ENCODE measurements around the gene ARMH2. TPM values are rescaled to one million over a fixed set of nuclear protein-coding genes. Genes with fewer than 3 reads are reported as not detected.
"Not testable (repeated sequence)": the region's sequence is repeated elsewhere in the genome, so short reads cannot be mapped to it uniquely, and the experiment has no call there.

Gene ARMH2
- total RNA-seq, 3 donors from 2014 or later = not detected

GRCh38 chr6:24761193-24761835 is 37.4 kb downstream of the ARMH2 start:
- intact Hi-C loops (cut with DNase I; ENCODE audit: low total_unique reads) = loop anchor here (5.0 kb wide), 1 partner anchor 104 kb away; no protein-coding TSS in a partner anchor
- Histone ChIP-seq H3K9me3 (no peaks in the 10 kb centered on the region), H3K4me3 (no peak overlapping the region), H3K27ac (no peak overlapping the region), H3K4me1 (no peaks in the 10 kb centered on the region), H3K36me3 (no peaks in the 10 kb centered on the region), H3K27me3 (no peaks in the 10 kb centered on the region)
- TF ChIP-seq CTCF (IDR thresholded peaks at IDR 0.05) (no peak), POLR2A (IDR thresholded peaks at IDR 0.05) (no peak), POLR2AphosphoS5 (IDR thresholded peaks at IDR 0.05) (no peak)
- DNase-seq (ENCODE audit: low spot score in 2 of 2) = no peak

- no peaks in the 10 kb centered on the region for H3K36me3 ChIP-seq
- DNase-seq (ENCODE audit: low spot score in 2 of 2) = no peak
- no peaks in the 10 kb centered on the region for H3K4me1 ChIP-seq
- no peak overlapping the region for H3K27ac ChIP-seq
- intact Hi-C loops (cut with DNase I; ENCODE audit: low total_unique reads) = loop anchor here (5.0 kb wide), 1 partner anchor 103 kb away; no protein-coding TSS in a partner anchor
- no peaks in the 10 kb centered on the region for H3K27me3 ChIP-seq
- TF ChIP-seq CTCF (IDR thresholded peaks at IDR 0.05) (no peak), POLR2A (IDR thresholded peaks at IDR 0.05) (no peak), POLR2AphosphoS5 (IDR thresholded peaks at IDR 0.05) (no peak)
- H3K4me3 ChIP-seq = no peak overlapping the region
- no peaks in the 10 kb centered on the region for H3K9me3 ChIP-seq
Observed at GRCh38 chr6:24760210-24760609, 38.5 kb downstream of the ARMH2 start.

GRCh38 chr6:24759718-24760117 is 39.0 kb downstream of the ARMH2 start:
- Histone ChIP-seq H3K36me3 (no peaks in the 10 kb centered on the region), H3K27ac (no peak overlapping the region), H3K27me3 (no peaks in the 10 kb centered on the region), H3K4me1 (no peaks in the 10 kb centered on the region), H3K4me3 (no peak overlapping the region), H3K9me3 (no peaks in the 10 kb centered on the region)
- intact Hi-C loops (cut with DNase I; ENCODE audit: low total_unique reads) = loop anchor here (5.0 kb wide), 1 partner anchor 102 kb away; no protein-coding TSS in a partner anchor
- DNase-seq (ENCODE audit: low spot score in 2 of 2) = no peak
- TF ChIP-seq POLR2A (IDR thresholded peaks at IDR 0.05) (no peak), CTCF (IDR thresholded peaks at IDR 0.05) (no peak), POLR2AphosphoS5 (IDR thresholded peaks at IDR 0.05) (no peak)

GRCh38 chr6:24757611-24758010 is 41.1 kb downstream of the ARMH2 start:
- Histone ChIP-seq H3K9me3 (no peaks in the 10 kb centered on the region), H3K4me3 (no peak overlapping the region), H3K4me1 (no peaks in the 10 kb centered on the region), H3K27ac (no peak overlapping the region), H3K36me3 (no peaks in the 10 kb centered on the region), H3K27me3 (no peaks in the 10 kb centered on the region)
- DNase-seq (ENCODE audit: low spot score in 2 of 2) = no peak
- intact Hi-C loops (cut with DNase I; ENCODE audit: low total_unique reads) = no loop called here
- TF ChIP-seq CTCF (IDR thresholded peaks at IDR 0.05) (no peak), POLR2AphosphoS5 (IDR thresholded peaks at IDR 0.05) (no peak), POLR2A (IDR thresholded peaks at IDR 0.05) (no peak)

GRCh38 chr6:24755279-24755678 is 43.4 kb downstream of the ARMH2 start:
- intact Hi-C loops (cut with DNase I; ENCODE audit: low total_unique reads) = no loop called here

GRCh38 chr6:24754378-24754777 is 44.3 kb downstream of the ARMH2 start:
- H3K4me3 ChIP-seq; intact Hi-C loops (cut with DNase I; ENCODE audit: low total_unique reads); H3K9me3 ChIP-seq; H3K4me1 ChIP-seq; H3K36me3 ChIP-seq; H3K27ac ChIP-seq; DNase-seq (ENCODE audit: low spot score in 2 of 2); H3K27me3 ChIP-seq: not testable (repeated sequence)

More at GRCh38 chr6:24755279-24755678, 43.4 kb downstream of the ARMH2 start:
- Histone ChIP-seq H3K4me3 (no peak overlapping the region), H3K4me1 (no peaks in the 10 kb centered on the region), H3K36me3 (no peaks in the 10 kb centered on the region), H3K27ac (no peak overlapping the region), H3K9me3 (no peaks in the 10 kb centered on the region), H3K27me3 (no peaks in the 10 kb centered on the region)
- no peak for DNase-seq (ENCODE audit: low spot score in 2 of 2)
- TF ChIP-seq POLR2AphosphoS5 (IDR thresholded peaks at IDR 0.05) = no peak
- no peak for TF ChIP-seq POLR2A (IDR thresholded peaks at IDR 0.05)
- TF ChIP-seq CTCF (IDR thresholded peaks at IDR 0.05) = no peak
